ENCODE results near the gene FLVCR1.

DNA sequence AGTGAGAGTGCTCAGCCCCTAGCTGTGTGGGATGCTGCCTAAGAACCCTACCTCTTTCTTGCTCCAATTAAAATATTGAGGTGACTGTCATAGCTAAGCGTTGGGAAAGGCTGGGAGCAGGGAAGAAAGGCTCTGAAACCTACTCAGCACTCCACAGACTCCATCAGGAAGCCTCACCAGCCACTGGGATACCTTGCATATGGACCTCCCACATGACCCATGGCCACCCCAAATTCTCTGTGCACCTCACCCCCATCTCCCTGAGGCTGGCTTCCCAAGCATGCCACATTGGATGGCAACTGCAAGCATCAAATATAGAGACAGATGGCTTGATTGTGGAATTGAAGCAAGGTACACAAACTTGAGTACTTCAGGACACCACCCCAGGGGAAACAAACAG lies 41.8 kb downstream of the FLVCR1 start:
- no peak for TF ChIP-seq CTCF (conservative IDR thresholded peaks at IDR 0.05; ENCODE audit: low read length)
- no peak for TF ChIP-seq EZH2phosphoT487 (IDR thresholded peaks at IDR 0.05; ENCODE audit: borderline replicate concordance, low read depth, low read length)
